Heart left ventricle (tissue), 16 donors: ENCODE measurements around the gene PTH2. TPM values are rescaled to one million over a fixed set of nuclear protein-coding genes. Genes with fewer than 3 reads are reported as not detected.

ENCODE experiments used
- ATAC-seq, 4 donors: fragments of 200-7000 bp; cut with Tn5 transposase; one replicate each; pipeline ENCODE4 v1.9.1; 2020 to 2022; ENCODE audit warnings: moderate library complexity in 4 of 4, mild to moderate bottlenecking in 3 of 4, moderate number of reproducible peaks in 1 of 4
- DNase-seq, 5 donors: peaks; one replicate each; pipeline ENCODE4 v3.0.0-alpha.2; 2020
- H3K27ac ChIP-seq, 12 donors: fragments of 200-600 bp; sonication (generic) in 4 of 12; one replicate each; pipeline versions ENCODE4 v1.5.0 to v1.8.0; 2016 to 2022; ENCODE audit warnings: mild to moderate bottlenecking in 2 of 12
- H3K27me3 ChIP-seq, 9 donors: fragments of 200-600 bp; sonication (generic) in 2 of 9; one replicate each; pipeline versions ENCODE4 v1.5.1 to v1.8.0; 2016 to 2022; ENCODE audit warnings: mild to moderate bottlenecking in 3 of 9
- H3K36me3 ChIP-seq, 9 donors: fragments of 200-600 bp; sonication (generic) in 2 of 9; one replicate each; pipeline versions ENCODE4 v1.5.0 to v1.8.0; 2018 to 2022; ENCODE audit warnings: mild to moderate bottlenecking in 2 of 9
- H3K4me1 ChIP-seq, 12 donors: fragments of 200-600 bp; sonication (generic) in 4 of 12; one replicate each; pipeline versions ENCODE4 v1.5.0 to v1.8.0; 2016 to 2022; ENCODE audit warnings: mild to moderate bottlenecking in 3 of 12
- H3K4me3 ChIP-seq, 12 donors: fragments of 200-600 bp; sonication (generic) in 4 of 12; one replicate each; pipeline versions ENCODE4 v1.5.0 to v1.8.0; 2017 to 2022; ENCODE audit warnings: mild to moderate bottlenecking in 9 of 12, moderate library complexity in 4 of 12
- H3K9me3 ChIP-seq, 12 donors: fragments of 200-600 bp; sonication (generic) in 4 of 12; one replicate each; pipeline versions ENCODE4 v1.5.0 to v1.8.0; 2016 to 2022; ENCODE audit warnings: mild to moderate bottlenecking in 1 of 12
- POLR2A ChIP-seq, 2 donors: fragments of 450-650 bp; IDR thresholded peaks; one replicate each; pipeline ENCODE4 v1.6.1; 2017; ENCODE audit warnings: antibody characterized with exemption in 2 of 2, mild to moderate bottlenecking in 2 of 2, moderate library complexity in 2 of 2
- WGBS, 4 donors: extraction: QIAGEN DNeasy Blood & Tissue Kit in 2 of 4; methylation state at CpG; one replicate each; pipeline versions ENCODE4 v1.1.5 to v1.1.7; 2013 to 2018; 5-methylcytosine and 5-hydroxymethylcytosine counted together
- intact Hi-C, 10 donors: fragments of 100-400 bp; cut with DNase I; formaldehyde crosslinking; loops; one replicate each; pipeline versions ENCODE4 v1.11.1 to v1.14.2; 2022
- polyA plus RNA-seq, 2 donors: library from polyadenylated mRNA; stranded (reverse); fragments of 200-250 nt; gene quantifications; one replicate each; pipeline ENCODE4 v1.2.3, GENCODE V29; 2013
- total RNA-seq, 9 donors: library from RNA; depleted of rRNA in 2 of 9; stranded (reverse); fragments of >200 nt in 2 of 9; fragmentation: NEBNext Ultra II Directional in 3 of 9; extraction: Animal tissue kit (Norgen Biotek cat#: 25700) in 3 of 9; gene quantifications; one replicate each; pipeline versions ENCODE4 v1.1.0 to v1.2.4, GENCODE V29; 2016 to 2023
- TF ChIP-seq, protein P1 (sequence below), 12 donors: fragments of 200-600 bp; sonication (generic) in 4 of 12; IDR thresholded peaks; one replicate each; pipeline versions ENCODE4 v1.5.0 to v1.8.0; 2018 to 2022; ENCODE audit warnings: antibody characterized with exemption in 12 of 12, mild to moderate bottlenecking in 5 of 12
- donor health status: ischemic (EF 13 %, LVEDD 7.1; RV severe dilation, severe dysfunction).
- donor health status: healthy with polysubstance abuse.
- donor health status: DM: no; HTN: yes; CAD: no.
- donor health status: DM: no; HTN: no; CAD: no.
- donor health status: ischemic (EF 25% LVEDD 6.9; RV normal size, moderate dysfunction).
- donor health status: ischemic (EF 25% LVEDD 5.7; RV mildly dilated, moderate dysfunction).
- donor health status: healthy.
- donor health status: DM: yes; HTN: yes; CAD: no.
- donor health status: ischemic (EF 35%, LVEDD 5.7; RV mildly dilated, moderate dysfunction).
- donor health status: nonischemic (EF 11% LVEDD 7.7; RV severe dilation, severe dysfunction).
- donor health status: DM: yes; HTN: yes; CAD: no.
- donor health status: PGD.
- donor health status: ischemic (EF 29% LVEDD 5.4; RV normal size, mild dysfunction).
- donor health status: nonischemic (EF 23%, LVEDD 6.1; RV moderate dilation, normal function).

PTH2 gene
- total and polyA plus RNA-seq, 11 donors: not detected

DNA sequence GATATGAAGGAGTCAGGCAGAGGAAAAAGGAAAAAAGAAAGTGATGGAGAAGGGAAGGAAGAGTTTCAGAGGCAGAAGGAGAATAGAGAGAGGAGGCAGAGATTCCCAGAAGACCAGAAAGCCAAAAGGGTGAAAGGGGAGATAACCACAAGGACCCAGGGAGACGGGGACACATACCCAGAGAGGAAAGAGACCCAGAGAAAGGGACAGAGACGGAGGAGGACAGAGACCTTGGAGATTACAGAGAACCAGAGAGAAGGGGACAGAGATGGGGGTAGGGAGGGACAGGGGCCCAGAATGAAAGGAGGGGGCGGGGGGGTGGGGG is 1.4 kb downstream of the PTH2 start:
- ATAC-seq: no peak
- H3K4me3 ChIP-seq: peak overlapping the region in 1 of 12 donors; percentile 3
- no peak for DNase-seq
- intact Hi-C loops: no loop called here
- no peak for TF ChIP-seq POLR2A (IDR thresholded peaks at IDR 0.05)
- TF ChIP-seq, protein P1, sequence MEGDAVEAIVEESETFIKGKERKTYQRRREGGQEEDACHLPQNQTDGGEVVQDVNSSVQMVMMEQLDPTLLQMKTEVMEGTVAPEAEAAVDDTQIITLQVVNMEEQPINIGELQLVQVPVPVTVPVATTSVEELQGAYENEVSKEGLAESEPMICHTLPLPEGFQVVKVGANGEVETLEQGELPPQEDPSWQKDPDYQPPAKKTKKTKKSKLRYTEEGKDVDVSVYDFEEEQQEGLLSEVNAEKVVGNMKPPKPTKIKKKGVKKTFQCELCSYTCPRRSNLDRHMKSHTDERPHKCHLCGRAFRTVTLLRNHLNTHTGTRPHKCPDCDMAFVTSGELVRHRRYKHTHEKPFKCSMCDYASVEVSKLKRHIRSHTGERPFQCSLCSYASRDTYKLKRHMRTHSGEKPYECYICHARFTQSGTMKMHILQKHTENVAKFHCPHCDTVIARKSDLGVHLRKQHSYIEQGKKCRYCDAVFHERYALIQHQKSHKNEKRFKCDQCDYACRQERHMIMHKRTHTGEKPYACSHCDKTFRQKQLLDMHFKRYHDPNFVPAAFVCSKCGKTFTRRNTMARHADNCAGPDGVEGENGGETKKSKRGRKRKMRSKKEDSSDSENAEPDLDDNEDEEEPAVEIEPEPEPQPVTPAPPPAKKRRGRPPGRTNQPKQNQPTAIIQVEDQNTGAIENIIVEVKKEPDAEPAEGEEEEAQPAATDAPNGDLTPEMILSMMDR (IDR thresholded peaks at IDR 0.05): no peak
- peaks cover 0 to 42% (median 27%) of the 10 kb centered on the region in 12 donors for H3K4me1 ChIP-seq
- no peak overlapping the region for H3K27ac ChIP-seq
- 14 to 20% (median 19%) methylated on average over 3 of the region's 3 CpGs for WGBS, 4 donors
- no peaks in the 10 kb centered on the region for H3K36me3 ChIP-seq
- no peaks in the 10 kb centered on the region for H3K9me3 ChIP-seq
- peaks cover 44 to 100% (median 79%) of the 10 kb centered on the region in 9 donors for H3K27me3 ChIP-seq

DNA sequence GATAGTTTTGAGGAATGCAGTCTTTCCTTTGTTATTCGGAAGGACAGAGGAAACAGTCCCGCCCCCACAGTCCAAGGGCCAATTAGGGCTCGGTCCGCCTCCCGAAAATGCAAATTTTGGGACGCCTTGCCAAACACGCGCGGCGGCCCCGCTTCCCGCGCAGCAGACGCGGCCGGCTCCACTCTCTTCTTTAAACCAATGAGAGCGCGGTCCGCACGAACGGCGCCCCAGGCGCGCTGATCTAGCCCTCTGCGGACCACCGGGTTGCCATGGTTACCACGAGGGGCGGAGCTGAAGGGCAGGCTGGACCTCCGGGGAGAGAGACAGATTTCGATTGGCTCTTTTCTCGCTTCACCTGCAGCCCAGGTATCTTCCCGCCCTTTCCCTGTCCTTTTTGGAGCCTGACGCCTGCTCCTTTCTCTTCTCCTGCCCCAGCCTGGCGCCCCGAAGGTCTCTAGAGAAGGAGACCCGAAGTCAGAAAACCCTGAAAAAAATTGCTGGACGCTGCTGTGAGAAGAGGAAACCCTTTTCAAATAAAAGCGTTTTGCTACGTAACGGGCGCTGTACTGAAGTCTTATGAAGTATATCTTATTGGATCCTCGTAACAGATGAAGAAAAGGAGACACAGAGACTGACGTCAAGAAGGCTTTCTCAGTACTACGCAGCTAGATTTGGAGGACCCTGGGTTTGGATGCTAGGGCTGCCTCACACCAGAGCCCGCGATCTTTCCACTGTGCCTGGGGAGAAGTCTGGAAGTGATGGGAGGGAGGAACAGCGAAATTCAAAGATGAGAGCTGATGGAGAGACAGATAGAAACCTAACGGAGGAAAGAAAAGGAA is 2.0 kb downstream of the PTH2 start:
- Histone ChIP-seq H3K4me1 (peaks cover 0 to 39% (median 27%) of the 10 kb centered on the region in 12 donors), H3K36me3 (no peaks in the 10 kb centered on the region), H3K27me3 (peaks cover 40 to 100% (median 76%) of the 10 kb centered on the region in 9 donors), H3K4me3 (peak overlapping the region in 9 of 12 donors; percentile 11 to 39 (median 28)), H3K27ac (no peak overlapping the region), H3K9me3 (no peaks in the 10 kb centered on the region)
- 6 to 10% (median 8%) methylated on average over 39 to 48 of the region's 48 CpGs for WGBS, 4 donors
- peak; percentile 70 to 83 (median 73) for DNase-seq
- no peak for TF ChIP-seq POLR2A (IDR thresholded peaks at IDR 0.05)
- TF ChIP-seq, protein P1 (IDR thresholded peaks at IDR 0.05): no peak
- ATAC-seq: peak; percentile 41 to 84 (median 66)
- intact Hi-C loops: no loop called here

DNA sequence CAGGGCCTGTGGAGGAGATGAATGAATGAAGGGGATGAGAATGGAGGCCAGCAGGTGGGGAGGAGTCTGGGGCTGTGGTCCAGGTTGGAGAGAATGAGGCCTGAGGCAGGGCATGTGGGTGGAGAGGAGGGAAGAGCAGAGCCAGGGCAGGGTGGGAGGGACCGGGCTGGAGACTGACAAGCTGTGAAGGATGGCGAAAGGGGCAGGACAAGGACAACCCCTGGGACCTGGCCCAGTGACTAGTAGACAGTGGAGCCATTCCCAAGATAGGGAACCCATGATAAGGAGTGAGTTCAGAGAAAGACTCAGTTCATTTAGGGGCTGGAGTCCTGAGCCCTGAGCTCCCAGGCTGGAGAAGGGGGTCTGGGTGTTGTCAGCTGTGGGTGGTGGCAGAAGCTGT is 3.0 kb downstream of the PTH2 start:
- peaks cover 32 to 99% (median 66%) of the 10 kb centered on the region in 9 donors for H3K27me3 ChIP-seq
- H3K36me3 ChIP-seq: no peaks in the 10 kb centered on the region
- intact Hi-C loops: no loop called here
- H3K9me3 ChIP-seq: no peaks in the 10 kb centered on the region
- DNase-seq (no peak), ATAC-seq (no peak)
- peaks cover 0 to 35% (median 27%) of the 10 kb centered on the region in 12 donors for H3K4me1 ChIP-seq
- H3K27ac ChIP-seq: no peak overlapping the region
- H3K4me3 ChIP-seq: no peak overlapping the region
- 65 to 73% (median 70%) methylated on average over 2 of the region's 2 CpGs for WGBS, 4 donors
- TF ChIP-seq, protein P1 (IDR thresholded peaks at IDR 0.05): no peak
- TF ChIP-seq POLR2A (IDR thresholded peaks at IDR 0.05): no peak

DNA sequence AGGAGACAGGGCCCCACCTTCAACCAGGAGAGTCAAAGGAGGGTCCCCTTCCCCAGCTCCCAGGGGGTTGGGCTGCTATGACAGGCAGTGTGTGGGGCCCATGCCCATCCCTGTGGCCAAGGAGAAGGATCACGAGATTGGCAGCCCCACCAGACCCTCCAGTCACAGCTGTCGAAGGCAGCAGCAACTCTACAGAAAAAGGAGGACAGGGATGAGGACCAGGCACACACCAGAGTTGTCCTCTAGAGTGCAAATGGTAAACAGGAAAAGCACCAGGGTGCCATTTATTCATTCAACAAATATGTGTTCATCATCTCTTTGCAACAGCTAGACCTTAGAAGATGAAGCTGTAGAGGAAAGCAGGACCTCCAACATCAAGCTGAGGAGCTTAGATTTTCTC is 4.1 kb downstream of the PTH2 start:
- Histone ChIP-seq H3K4me1 (peaks cover 0 to 35% (median 27%) of the 10 kb centered on the region in 12 donors), H3K27ac (no peak overlapping the region), H3K9me3 (no peaks in the 10 kb centered on the region), H3K36me3 (no peaks in the 10 kb centered on the region), H3K4me3 (no peak overlapping the region), H3K27me3 (peaks cover 29 to 93% (median 57%) of the 10 kb centered on the region in 9 donors)
- WGBS, 4 donors: 80 to 88% (median 81%) methylated on average over 2 of the region's 2 CpGs
- intact Hi-C loops: no loop called here
- no peak for TF ChIP-seq POLR2A (IDR thresholded peaks at IDR 0.05)
- TF ChIP-seq, protein P1 (IDR thresholded peaks at IDR 0.05): no peak
- ATAC-seq (no peak), DNase-seq (no peak)
